ENCODE data around the gene RIC1.
"Not testable (repeated sequence)": the region's sequence is repeated elsewhere in the genome, so short reads cannot be mapped to it uniquely, and the experiment has no call there.

The RIC1 gene

DNA sequence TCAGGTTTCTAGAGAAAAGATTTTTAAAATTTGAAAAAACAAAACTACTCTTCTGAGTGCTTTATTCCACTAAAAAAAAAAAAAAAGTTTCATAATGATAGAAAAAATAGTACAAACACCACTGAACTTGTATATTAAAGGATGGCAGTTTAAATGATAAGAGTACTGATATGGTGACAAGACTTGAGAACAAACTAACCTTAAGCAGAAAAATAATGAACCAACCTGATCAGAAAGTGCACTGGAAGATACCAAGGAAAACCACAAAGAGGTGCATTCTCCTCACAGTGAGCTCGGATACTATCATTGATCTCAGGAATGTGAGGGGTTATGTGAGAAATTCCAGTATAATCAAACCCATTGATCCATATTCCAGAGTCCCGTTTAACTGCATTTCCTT lies 169.7 kb downstream of the RIC1 start:
- no peak for DNase-seq (ENCODE audit: low read depth in 1 of 2, low spot score in 1 of 2)
- no peak for TF ChIP-seq JUND (IDR thresholded peaks at IDR 0.05; ENCODE audit: low read depth)
- in situ Hi-C loops (cut with HindIII; ENCODE audit: low pct_unique_long_range_greater_than_20kb, low sequenced_read_pairs), result no loop called here

DNA sequence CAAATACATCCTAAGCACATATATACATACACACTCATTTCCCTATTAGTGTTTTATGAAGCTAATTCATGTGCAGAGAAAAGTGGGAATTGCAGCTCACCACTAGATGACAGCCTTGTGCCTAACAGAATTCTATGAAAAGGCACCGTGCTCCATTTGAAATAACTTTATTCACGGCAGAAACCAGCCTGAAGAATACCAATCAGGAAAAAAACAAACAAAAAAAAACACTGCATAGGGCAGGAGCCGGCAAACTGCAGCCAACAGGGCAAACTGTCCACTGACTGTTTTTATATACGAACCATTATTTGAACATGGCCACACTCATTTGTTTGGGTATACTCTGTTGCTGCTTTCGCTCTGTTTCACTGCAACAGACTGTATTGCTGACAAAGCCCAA lies 170.4 kb downstream of the RIC1 start:
- no peak for TF ChIP-seq JUND (IDR thresholded peaks at IDR 0.05; ENCODE audit: low read depth)
- in situ Hi-C loops (cut with HindIII; ENCODE audit: low pct_unique_long_range_greater_than_20kb, low sequenced_read_pairs), result no loop called here
- DNase-seq (ENCODE audit: low read depth in 1 of 2, low spot score in 1 of 2), result peak in 1 of 2 experiments; percentile 68

DNA sequence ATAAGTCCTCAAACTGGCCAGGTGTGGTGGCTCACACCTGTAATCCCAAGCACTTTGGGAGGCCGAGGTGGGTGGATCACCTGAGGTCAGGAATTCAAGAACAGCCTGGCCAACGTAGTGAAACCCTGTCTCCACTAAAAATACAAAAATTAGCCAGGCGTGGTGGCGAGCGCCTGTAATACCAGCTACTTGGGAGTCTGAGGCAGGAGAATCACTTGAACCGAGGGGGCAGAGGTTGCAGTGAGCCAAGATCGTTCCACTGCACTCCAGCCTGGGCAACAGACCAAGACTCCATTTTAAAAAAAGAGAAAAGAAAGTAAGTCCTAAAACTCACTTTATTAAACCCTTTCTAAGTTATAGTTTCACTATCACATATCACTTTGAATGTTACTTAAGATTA lies 171.5 kb downstream of the RIC1 start:
- DNase-seq (ENCODE audit: low read depth in 1 of 2, low spot score in 1 of 2); in situ Hi-C loops (cut with HindIII; ENCODE audit: low pct_unique_long_range_greater_than_20kb, low sequenced_read_pairs): not testable (repeated sequence)

DNA sequence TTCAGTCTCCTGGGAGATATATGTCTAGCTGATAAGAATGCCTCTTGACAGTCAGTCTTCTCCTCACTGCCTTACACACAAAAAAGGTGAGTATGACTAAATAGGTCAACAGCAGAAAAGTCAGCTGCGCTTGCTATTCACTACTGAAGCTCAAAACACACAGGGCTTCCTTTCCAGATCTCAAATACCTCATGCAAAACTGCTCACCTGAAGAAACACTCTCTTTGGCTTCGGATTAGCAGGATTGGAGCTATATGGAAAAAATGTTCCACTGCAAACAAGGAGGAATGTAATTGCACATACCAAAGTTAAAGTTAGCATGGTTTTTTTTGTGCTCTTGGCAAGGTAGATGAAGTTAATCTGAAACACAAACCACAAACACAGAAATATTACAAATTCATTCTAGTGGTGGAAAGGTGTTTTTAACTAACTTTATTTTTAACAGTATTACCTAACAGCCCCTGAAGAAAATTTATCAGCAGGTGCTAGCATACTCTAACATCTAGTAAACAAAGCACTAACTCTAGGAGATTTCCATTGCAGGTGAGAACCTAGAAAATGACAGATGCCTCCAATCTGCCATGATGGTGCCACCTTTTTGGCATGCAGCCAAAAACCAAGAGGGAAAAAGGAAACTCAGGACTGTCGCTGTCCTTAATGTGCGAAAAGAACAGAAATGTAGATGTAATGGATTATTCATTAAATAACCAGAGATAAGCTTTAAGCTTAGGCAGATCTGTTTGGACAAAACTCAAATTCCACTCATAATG lies 172.2 kb downstream of the RIC1 start:
- in situ Hi-C loops (cut with HindIII; ENCODE audit: low pct_unique_long_range_greater_than_20kb, low sequenced_read_pairs), result no loop called here
- DNase-seq (ENCODE audit: low read depth in 1 of 2, low spot score in 1 of 2), result peak in 1 of 2 experiments; percentile 48
- no peak for TF ChIP-seq JUND (IDR thresholded peaks at IDR 0.05; ENCODE audit: low read depth)

DNA sequence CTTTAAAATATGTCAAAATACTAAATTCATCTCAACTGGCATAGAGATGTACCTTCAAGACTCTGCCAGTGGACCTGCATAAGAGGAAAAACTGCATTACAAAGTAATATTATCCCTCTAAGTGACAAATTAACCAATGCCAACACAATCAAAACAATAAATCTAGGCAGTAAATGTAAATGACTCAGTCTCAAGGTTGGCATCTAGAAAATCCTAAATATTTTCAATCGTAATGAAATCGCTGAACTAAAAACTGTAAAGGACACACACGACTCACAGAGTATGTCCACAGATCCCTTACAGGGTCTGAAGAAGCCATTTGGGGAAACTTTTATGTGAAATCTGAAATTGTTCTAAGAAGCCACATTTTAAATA lies 172.8 kb downstream of the RIC1 start:
- TF ChIP-seq JUND (IDR thresholded peaks at IDR 0.05; ENCODE audit: low read depth), result peak; percentile 46; the same call in 1 of the 2 replicates
- no peak for DNase-seq (ENCODE audit: low read depth in 1 of 2, low spot score in 1 of 2)
- in situ Hi-C loops (cut with HindIII; ENCODE audit: low pct_unique_long_range_greater_than_20kb, low sequenced_read_pairs), result no loop called here

DNA sequence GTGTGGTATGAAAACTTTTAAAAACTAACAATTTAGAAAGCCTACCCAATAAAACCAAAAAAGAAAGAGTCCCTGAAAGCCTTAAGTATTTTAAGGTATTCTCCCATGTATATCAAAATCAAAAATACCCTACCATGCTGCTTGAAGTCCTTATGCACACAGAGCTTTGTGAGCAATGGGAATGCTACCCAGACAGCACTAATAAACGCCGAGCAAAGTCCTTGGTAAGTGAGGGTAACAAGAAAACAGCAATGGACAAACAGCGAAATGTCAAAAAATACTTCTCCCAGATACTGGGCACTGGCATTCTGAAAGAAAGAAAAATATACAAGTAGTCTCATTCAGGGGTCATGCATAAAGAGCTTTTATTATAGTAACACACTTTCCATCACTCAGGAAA lies 176.6 kb downstream of the RIC1 start:
- no peak for DNase-seq (ENCODE audit: low read depth in 1 of 2, low spot score in 1 of 2)
- in situ Hi-C loops (cut with HindIII; ENCODE audit: low pct_unique_long_range_greater_than_20kb, low sequenced_read_pairs), result no loop called here
- no peak for TF ChIP-seq JUND (IDR thresholded peaks at IDR 0.05; ENCODE audit: low read depth)

DNA sequence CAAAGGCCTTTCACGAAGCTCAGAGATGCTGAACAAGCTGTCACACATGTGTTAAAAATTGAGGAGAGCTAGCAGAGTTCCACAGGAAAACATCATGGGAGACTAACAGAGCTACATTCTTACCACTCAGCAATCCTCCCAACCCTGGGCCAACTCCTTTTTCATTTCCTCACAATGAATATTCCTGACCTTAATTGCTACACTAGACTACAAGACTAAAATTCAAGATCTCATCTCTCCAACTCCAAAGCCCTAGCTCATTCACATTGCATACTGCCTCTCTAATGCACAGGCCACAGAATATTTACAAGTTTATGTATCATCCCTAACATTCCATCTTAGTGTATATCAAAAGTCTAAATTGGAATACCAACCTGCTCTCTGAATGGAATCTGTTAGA lies 182.8 kb downstream of the RIC1 start:
- in situ Hi-C loops (cut with HindIII; ENCODE audit: low pct_unique_long_range_greater_than_20kb, low sequenced_read_pairs), result no loop called here
- TF ChIP-seq JUND (IDR thresholded peaks at IDR 0.05; ENCODE audit: low read depth), result no peak

DNA sequence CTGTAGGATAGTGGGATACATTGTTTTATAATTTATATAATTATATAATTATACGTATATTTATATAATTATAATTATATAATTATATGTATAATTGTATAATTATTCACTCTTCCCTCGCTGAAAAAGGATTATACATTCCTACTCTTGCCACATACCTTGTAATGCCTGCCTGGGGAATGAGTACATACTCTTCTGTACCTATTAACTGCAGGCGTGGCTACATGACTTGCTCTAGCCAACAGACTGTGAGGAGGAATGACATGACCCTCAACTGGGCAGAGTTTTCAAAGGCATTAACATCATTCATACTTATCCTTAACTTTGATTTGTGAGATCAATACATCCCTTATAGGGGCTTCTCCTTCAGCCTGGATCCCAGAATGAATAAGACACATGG lies 184.9 kb downstream of the RIC1 start:
- DNase-seq (ENCODE audit: low read depth in 1 of 2, low spot score in 1 of 2), result no peak
- TF ChIP-seq JUND (IDR thresholded peaks at IDR 0.05; ENCODE audit: low read depth), result no peak
- in situ Hi-C loops (cut with HindIII; ENCODE audit: low pct_unique_long_range_greater_than_20kb, low sequenced_read_pairs), result no loop called here

More for the DNA sequence above, 182.8 kb downstream of the RIC1 start:
- no peak for DNase-seq (ENCODE audit: low read depth in 1 of 2, low spot score in 1 of 2)

DNA sequence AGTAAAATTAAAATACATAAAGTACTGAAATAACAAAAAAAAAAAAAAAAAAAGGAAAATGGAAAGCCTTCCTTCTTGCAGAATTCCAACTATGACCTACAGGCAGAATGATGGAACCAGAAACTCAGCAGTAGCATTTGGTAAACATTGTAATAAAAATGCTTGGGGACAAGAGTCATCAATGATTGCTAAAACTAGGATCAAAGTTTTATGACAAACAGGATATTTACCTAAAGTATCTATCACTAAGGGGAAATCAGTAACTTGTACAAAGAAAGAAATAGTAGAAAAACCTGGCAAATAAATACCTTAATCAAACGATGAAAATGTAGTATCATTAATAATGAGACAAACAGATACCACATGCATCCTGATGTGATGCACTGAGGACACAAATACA lies 186.6 kb downstream of the RIC1 start:
- TF ChIP-seq JUND (IDR thresholded peaks at IDR 0.05; ENCODE audit: low read depth), result no peak
- in situ Hi-C loops (cut with HindIII; ENCODE audit: low pct_unique_long_range_greater_than_20kb, low sequenced_read_pairs), result no loop called here
- DNase-seq (ENCODE audit: low read depth in 1 of 2, low spot score in 1 of 2), result no peak

DNA sequence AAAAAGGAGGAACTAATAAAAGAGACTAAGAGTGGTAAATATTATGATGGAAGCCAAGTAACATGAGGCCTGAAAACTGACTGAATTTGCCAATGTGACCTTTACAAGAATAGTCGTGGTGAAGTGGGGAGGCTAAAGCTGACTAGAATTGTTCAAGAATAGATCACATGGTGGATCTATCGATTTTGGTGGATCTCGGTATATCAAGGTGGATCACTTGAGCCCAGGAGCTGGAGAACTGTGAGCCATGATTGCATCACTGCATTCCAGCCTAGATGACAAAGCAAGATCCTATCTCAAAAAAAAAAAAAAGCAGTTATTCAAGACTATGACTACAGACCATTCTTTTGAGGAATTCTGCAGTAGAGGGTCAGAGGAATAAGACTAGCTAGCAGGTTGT lies 189.0 kb downstream of the RIC1 start:
- in situ Hi-C loops (cut with HindIII; ENCODE audit: low pct_unique_long_range_greater_than_20kb, low sequenced_read_pairs), result no loop called here
- peak in 1 of 2 experiments; percentile 50 for DNase-seq (ENCODE audit: low read depth in 1 of 2, low spot score in 1 of 2)
- TF ChIP-seq JUND (IDR thresholded peaks at IDR 0.05; ENCODE audit: low read depth), result no peak

DNA sequence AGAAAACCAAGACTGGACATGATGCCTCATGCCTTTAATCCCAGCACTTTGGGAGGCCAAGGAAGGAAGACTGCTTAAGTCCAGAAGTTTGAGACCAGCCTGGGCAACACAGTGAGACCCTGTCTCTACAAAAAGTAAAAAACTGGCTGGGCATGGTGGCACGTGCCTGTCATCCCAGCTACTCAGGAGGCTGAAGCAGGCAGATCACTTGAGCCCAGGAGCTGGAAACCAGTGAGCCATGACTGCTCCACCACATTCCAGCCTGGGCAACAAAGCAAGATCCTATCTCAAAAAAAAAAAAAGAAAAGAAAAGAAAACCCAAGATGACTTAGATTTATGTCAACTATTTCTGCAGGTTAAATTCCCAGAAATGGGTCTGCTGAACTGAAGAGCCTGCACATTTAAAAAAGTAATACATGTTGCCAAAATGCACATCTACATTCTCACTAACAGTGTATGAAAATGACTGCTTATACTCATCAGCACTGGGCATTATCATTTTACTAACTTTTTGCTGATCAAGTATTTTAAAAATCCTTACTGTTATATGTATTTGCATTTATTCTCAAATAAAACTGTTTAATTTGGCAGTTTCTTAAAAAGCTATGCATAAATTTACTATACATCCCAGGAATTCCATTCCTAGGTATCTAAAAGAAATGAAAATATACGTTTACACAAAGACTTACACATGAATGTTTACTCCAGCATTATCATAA lies 189.7 kb downstream of the RIC1 start:
- in situ Hi-C loops (cut with HindIII; ENCODE audit: low pct_unique_long_range_greater_than_20kb, low sequenced_read_pairs), result no loop called here
- TF ChIP-seq JUND (IDR thresholded peaks at IDR 0.05; ENCODE audit: low read depth), result no peak
- DNase-seq (ENCODE audit: low read depth in 1 of 2, low spot score in 1 of 2), result peak in 1 of 2 experiments; percentile 41

DNA sequence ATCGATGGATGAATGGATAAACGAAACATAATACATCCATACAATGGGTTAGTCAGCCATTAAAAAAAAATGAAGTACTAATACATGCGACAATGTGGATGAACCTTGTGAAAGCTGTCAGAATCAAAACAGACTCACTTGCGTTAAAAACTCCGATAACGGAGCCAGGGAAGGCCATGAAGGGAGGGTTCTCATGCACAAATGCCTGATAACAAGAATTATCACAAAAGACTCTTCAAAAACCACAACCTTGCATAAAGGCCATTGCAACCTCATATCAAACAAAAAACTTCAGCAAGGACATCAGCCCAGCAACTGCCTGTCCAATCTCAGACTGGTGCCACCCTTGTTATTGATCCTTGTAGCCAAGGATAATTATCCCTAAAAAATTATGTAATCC lies 190.3 kb downstream of the RIC1 start:
- TF ChIP-seq JUND (IDR thresholded peaks at IDR 0.05; ENCODE audit: low read depth), result no peak
- no peak for DNase-seq (ENCODE audit: low read depth in 1 of 2, low spot score in 1 of 2)
- in situ Hi-C loops (cut with HindIII; ENCODE audit: low pct_unique_long_range_greater_than_20kb, low sequenced_read_pairs), result no loop called here

DNA sequence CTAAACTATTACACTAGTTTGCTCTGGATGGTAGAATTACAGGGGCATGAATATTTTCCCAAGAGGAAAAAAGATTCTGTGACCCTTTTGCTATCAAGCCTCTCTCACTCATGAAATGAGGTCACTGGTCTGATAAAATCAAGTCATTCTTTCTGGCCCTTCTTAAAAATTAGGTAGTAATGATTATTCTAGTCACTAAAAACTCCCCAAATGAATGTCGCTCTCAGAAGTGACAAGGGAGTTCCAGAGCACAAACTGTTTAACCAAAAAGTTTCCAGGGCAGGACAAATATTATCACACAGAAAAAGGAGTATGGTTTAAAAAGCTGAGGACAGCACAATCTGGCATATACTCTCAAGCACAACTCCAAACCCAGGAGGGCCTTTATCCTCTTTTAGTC lies 191.5 kb downstream of the RIC1 start:
- in situ Hi-C loops (cut with HindIII; ENCODE audit: low pct_unique_long_range_greater_than_20kb, low sequenced_read_pairs), result no loop called here
- no peak for TF ChIP-seq JUND (IDR thresholded peaks at IDR 0.05; ENCODE audit: low read depth)
- no peak for DNase-seq (ENCODE audit: low read depth in 1 of 2, low spot score in 1 of 2)

Data from T47D (cell line).